ENCODE data around the gene MSX2. TPM values are rescaled to one million over a fixed set of nuclear protein-coding genes. Genes with fewer than 3 reads are reported as not detected.

MSX2 gene
- total RNA-seq, 1 experiment from 2014 or later: 11.3 TPM

Small RNAs within 50 kb of the gene (microRNA-seq; reads per million reads assigned to microRNA genes)
- gene MIR4634 (ENCODE audit: borderline number of aligned reads): not detected
